NCI-H748 (cell line): Measurements from ENCODE around the gene PFKFB1.
A peak's percentile ranks its signal among the peaks of the same experiment; 100 is the strongest.
"Not testable (repeated sequence)": the region's sequence is repeated elsewhere in the genome, so short reads cannot be mapped to it uniquely, and the experiment has no call there.

Experiments
- DNase-seq: peaks from one replicate; lab custom pipeline; 2025; ENCODE audit not compliant: unreplicated experiment; lab: John Stamatoyannopoulos, UW

PFKFB1 gene

DNA sequence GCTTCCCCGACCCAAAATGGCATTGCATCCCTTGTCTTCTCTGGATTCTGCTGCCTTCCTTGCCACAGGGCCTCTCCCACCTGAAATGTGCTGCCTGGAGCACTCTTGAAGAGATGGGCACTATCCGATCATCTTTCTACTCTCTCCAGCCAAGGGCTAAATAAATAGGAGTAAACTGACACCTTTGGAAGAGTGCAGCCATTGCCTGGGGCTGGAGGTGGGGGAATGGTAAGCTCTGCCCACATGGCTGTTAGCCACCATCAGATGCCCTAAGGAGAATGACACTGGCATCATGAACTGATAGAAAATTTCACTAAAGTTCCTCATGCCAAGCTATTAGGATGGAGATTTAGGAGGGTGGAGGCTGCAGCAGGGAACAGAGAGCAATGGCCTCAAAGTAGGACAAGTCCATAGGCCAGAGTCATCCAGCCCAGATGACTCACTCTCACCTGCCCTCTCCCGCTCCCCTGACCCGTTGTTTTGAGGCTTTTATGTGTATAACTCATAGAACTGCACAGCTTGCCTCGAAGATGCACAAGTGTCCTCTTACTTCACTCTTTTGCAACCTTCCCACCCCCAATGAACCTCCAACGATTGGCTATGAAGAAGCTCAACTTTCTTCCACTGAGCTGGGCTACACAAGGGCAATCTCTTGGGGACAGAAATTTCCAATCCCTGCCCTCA, 822 bp upstream of the PFKFB1 start:
- no peak for DNase-seq

DNA sequence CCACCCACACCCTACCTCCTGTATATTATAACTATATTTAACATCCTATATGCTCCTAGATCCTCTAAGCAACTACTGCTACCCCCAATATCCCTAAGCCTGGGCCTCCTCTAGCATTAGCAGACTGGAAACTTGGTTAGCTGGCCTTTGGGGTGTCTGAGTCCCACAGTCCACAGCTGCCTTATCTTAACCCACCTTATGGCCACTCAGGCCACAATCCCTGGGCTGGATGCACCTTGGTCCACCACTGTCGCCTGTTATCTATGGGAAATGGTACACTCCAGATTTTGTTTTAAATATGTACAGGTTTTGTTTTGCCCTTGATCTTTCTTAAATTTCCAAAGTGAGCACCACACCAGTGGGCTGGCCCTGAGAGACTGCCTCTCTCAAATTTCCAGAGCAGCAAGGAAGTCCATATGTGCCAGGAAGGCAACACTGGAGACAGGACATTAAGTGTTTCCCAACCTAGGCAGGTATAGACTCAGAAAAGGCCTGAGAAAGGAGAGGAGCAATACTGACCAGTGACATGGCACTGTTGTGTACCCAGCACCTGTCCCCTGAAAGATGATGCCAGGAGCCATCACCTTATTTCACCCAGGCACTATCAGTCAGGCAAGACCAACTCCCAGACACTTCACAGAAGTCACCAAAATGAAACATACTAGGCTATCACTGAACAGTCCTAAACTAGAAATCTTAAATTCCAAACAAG, 921 bp downstream of the PFKFB1 start:
- DNase-seq, result no peak

DNA sequence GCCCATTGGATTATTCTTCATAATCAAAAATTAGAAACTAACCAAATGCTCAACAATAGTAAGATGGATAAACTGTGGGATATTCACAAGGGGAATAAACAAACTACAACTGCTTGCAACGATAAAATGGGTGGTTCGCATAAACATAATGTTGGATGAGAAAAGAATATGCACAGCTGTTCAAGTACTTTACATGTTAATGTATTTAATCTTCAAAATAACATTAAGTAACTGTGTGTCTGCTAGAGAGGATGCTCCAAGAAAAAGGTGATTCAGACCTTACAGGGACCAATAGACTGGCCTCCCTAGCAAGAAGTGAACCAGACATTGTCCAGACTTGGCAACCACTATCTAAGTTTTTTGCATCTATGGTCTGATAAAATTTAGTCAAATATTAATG, 2.3 kb downstream of the PFKFB1 start:
- no peak for DNase-seq

DNA sequence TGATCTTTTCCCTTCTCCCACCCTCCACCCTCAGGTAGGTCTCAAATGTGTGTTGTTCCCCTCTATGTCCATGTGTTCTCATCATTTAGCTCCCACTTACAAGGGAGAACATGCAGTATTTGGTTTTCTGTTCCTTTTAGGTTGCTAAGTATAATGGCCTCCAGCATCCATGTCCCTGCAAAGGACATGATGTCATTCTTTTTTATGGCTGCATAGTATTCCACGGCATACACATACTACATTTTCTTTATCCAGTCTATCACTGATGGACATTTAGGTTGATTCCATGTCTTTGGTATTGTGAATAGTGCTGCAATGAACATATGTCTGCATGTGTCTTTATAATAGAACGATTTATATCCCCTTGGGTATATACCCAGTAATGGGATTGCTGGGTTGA, 10.7 kb downstream of the PFKFB1 start:
- not testable (repeated sequence) for DNase-seq

GRCh38 chrX:54980334-54980733, 13.7 kb downstream of the PFKFB1 start:
- no peak for DNase-seq

DNA sequence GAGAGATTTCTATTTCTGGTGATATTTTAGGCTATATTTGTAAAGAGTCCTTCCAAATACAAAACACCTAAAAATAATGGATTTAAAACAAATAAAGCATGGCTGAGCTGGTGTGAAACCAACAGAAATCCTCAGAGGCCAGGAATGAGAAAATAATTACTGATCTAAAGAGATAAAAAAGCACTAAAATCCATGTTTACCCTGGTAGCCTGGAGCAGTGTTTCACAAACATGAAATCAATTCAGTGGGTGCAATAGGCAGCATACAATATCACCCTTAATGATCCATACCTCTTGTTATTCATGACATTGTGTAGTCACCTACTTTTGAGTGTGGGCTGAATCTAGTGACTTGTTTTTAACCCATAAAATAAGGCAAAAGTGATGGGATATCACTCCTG, 14.6 kb downstream of the PFKFB1 start:
- DNase-seq, result peak; percentile 0

- no peak for DNase-seq
Measured at GRCh38 chrX:54978448-54978847, 15.5 kb downstream of the PFKFB1 start.

DNA sequence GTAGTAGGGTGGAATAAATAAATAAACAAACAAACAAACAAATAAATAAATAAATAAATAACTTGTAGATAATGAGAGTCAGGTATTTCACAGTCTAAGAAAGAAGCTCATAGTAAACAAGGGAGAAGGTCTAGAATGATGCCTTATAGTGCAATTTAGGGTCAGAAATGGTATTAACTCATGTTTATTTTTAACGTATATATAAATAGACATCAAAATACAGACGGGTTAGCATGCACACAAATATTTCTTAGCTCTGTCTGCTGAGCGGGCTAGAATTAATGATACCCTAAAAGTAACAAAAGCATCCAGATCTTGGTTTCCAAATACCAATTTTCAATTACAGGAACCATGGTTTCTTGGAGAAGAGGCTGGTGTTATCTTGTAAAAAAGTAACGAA, 16.6 kb downstream of the PFKFB1 start:
- no peak for DNase-seq

DNA sequence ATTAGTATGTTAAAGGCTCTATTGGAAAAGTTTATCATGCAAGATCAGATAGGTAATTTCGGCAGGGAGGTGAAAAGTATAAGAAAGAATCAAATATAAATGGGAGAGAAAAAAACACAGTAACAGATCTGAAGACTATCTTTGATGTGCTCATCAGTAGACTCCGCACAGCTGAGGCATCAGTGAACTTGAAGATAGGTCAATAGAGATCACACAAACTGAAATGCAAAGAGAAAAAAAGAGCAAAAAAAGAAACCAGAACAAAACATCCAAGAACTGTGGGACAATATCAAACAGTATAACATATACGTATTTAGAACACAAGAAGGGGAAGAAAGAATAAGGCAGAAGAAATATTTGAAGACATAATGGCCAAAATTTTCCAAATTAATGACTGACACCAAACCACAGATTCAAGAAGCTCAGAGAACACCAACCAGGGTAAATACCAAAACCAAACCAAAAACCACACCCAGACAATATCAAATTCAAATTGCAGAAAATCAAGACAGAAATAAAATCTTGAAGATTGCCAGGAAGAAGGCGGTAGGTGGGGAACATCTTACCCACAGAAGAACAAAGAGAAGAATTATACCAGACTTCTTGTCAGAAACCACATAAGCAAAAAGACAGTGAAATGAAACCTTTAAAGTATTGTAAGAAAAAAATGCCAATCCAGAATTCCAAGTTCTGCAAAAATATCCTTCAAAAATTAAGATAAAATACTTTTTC, 29.1 kb downstream of the PFKFB1 start:
- no peak for DNase-seq

- DNase-seq, result no peak
Measured at GRCh38 chrX:54961750-54962149, 32.2 kb downstream of the PFKFB1 start.

- peak; percentile 97 for DNase-seq
Measured at GRCh38 chrX:54950730-54951375, 43.1 kb downstream of the PFKFB1 start.

DNA sequence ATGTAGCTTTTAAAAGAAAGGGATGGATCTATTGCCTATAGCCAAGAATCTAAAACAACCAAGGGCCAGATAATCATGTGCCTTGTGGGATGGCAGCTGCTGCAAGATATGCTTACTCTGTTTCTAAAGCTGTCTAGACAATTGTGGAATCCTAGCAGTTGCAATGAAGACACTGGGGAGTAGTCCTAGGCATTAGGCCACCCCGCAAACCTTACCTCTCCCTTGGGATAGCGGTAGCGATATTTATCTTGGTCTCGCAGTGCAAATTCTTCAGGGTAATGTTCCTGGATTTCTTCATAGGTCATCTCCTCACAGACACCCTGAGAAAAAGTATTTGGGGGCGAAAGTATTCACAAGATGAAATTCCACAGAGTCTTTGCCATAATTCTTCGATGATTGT, 48.8 kb downstream of the PFKFB1 start:
- no peak for DNase-seq

DNA sequence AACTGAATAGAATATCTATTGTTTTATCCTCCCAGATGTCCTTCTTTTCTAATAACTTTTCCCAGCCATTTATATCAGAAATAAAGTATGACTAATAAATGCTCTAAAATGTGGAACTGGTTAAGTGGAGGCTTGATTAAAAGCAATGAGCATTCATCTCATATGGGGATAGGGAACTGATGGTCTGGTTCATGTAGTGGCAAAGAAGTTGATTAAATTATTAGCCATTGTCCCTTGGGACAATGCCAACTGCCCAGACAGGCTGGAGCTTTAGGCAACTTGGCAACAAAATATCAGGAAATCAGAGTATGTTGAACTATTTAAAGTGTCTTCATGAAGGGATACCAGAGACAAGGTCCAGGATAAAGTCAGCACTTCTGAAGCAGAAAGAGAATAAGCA, 49.2 kb downstream of the PFKFB1 start:
- DNase-seq, result no peak

DNA sequence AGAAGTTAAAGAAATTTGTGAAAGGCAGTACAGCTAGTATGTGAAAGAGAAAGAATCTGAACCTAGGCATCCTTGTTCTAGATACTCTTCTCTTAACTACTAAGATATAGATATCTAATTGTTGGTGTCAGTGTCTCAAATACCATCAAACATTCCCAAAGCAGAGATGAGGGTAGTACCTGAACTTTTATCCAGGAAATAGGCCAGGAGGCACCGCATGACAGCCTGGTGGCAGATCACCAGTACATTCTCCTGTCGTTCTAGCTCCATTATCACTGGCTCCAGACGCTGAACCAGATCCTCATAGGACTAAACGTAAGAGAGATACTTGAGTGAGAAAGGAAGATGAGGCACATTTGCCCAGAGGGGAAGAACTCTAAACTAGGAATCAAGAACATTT, 56.6 kb downstream of the PFKFB1 start:
- DNase-seq, result no peak

- DNase-seq, result no peak
Measured at GRCh38 chrX:54935306-54935705, 58.7 kb downstream of the PFKFB1 start.

DNA sequence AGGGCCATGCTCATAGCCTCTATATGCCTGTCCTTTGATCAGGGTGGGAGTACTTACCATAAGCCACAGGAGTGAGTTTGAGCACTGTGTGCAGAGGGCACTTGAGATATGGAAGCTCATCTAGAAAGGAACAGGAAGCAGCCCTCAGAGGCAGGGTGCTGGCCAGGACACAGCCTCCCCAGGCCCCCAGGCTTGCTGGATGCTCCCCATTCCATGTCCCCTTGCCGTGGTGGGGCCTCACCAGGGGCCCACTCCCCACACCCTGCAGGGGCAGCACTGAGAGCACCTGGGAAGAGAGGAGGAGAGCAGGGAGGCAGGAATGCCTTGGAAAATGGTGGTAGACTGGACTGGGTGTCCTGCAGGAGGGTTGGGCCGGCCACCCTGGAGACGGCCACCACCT, 59.1 kb downstream of the PFKFB1 start:
- no peak for DNase-seq

DNA sequence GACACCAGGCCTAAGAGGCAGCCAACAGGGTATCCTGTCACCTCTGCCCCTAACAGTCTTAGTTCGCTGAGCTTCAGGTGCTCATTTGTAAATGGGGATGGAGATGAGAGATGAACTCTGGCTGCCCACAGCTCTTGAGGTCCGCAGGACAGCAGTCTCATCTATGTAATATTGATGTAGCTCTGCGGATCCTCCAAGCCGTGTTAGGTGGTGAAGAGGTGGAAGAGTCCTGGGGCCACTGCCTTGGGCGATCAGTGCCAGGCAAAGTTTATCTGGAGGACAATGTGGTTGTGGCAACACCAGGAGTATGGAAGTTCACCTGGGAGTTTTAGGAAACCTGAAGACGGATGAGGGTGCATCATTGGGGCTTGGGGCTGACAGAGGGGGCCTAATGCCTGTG, 59.9 kb downstream of the PFKFB1 start:
- DNase-seq, result no peak

GRCh38 chrX:54933150-54933826, 60.7 kb downstream of the PFKFB1 start:
- DNase-seq, result no peak

GRCh38 chrX:54931107-54931506, 62.9 kb downstream of the PFKFB1 start:
- DNase-seq, result no peak

DNA sequence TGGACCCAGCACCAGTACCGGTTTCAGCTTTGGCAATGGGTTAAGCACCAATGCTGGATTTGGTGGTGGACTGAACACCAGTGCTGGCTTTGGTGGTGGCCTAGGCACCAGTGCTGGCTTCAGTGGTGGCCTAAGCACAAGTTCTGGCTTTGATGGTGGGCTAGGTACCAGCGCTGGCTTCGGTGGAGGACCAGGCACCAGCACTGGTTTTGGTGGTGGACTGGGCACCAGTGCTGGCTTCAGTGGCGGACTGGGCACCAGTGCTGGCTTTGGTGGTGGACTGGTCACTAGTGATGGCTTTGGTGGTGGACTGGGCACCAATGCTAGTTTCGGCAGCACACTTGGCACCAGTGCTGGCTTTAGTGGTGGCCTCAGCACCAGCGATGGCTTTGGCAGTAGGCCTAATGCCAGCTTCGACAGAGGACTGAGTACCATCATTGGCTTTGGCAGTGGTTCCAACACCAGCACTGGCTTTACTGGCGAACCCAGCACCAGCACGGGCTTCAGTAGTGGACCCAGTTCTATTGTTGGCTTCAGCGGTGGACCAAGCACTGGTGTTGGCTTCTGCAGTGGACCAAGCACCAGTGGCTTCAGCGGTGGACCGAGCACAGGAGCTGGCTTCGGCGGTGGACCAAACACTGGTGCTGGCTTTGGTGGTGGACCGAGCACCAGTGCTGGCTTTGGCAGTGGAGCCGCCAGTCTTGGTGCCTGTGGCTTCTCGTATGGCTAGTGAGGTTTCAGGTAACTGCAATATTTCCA, 63.5 kb downstream of the PFKFB1 start:
- DNase-seq, result no peak
